ENCODE results near the gene LYPD3. TPM values are rescaled to one million over a fixed set of nuclear protein-coding genes. Genes with fewer than 3 reads are reported as not detected.

LYPD3 gene
- total RNA-seq, 1 donor from 2014 or later = 4.1 TPM

Other genes with a start within 250 kb of the LYPD3 start
- not detected in 2 replicates for gene PSG9, start 196.1 kb downstream of the LYPD3 start, total RNA-seq
- not detected in 2 replicates for gene CD177, start 111.9 kb downstream of the LYPD3 start, total RNA-seq
- not detected in 2 replicates for gene TEX101, start 50.7 kb downstream of the LYPD3 start, total RNA-seq
- 26.8 and 28.7 TPM in 2 replicates for gene PHLDB3, start 39.1 kb upstream of the LYPD3 start, total RNA-seq
- 55.1 and 55.4 TPM in 2 replicates for gene ETHE1, start 61.6 kb upstream of the LYPD3 start, total RNA-seq
- gene ZNF575, start 67.6 kb upstream of the LYPD3 start, total RNA-seq = 1.4 and 2.6 TPM in 2 replicates
- 27.4 and 28.7 TPM in 2 replicates for gene XRCC1, start 109.9 kb upstream of the LYPD3 start, total RNA-seq
- gene PINLYP, start 110.2 kb upstream of the LYPD3 start, total RNA-seq = 4.9 and 5.7 TPM in 2 replicates
- 33.5 and 34.9 TPM in 2 replicates for gene IRGQ, start 130.5 kb upstream of the LYPD3 start, total RNA-seq
- 17.3 and 18.6 TPM in 2 replicates for gene ZNF576, start 131.0 kb upstream of the LYPD3 start, total RNA-seq
- gene SRRM5, start 146.5 kb upstream of the LYPD3 start, total RNA-seq = 0.10 and 0.13 TPM in 2 replicates
- 17.9 and 20.3 TPM in 2 replicates for gene ZNF428, start 154.0 kb upstream of the LYPD3 start, total RNA-seq
- 0.32 and 0.39 TPM in 2 replicates for gene CADM4, start 174.2 kb upstream of the LYPD3 start, total RNA-seq
- gene PLAUR, start 204.6 kb upstream of the LYPD3 start, total RNA-seq = 10.9 and 12.1 TPM in 2 replicates